ENCODE measurements around the gene ABLIM1.

Gene ABLIM1

GRCh38 chr10:114401195-114401791 lies 256.8 kb downstream of the ABLIM1 start:
- DNase-seq = no peak

- no peak for DNase-seq
Measured at GRCh38 chr10:114400091-114400490, 258.0 kb downstream of the ABLIM1 start.

- DNase-seq = no peak
Measured at GRCh38 chr10:114399576-114399975, 258.5 kb downstream of the ABLIM1 start.

- DNase-seq = no peak
Measured at GRCh38 chr10:114398587-114399331, 259.3 kb downstream of the ABLIM1 start.

GRCh38 chr10:114397651-114398145 lies 260.4 kb downstream of the ABLIM1 start:
- no peak for DNase-seq

- no peak for DNase-seq
Measured at GRCh38 chr10:114396464-114396863, 261.6 kb downstream of the ABLIM1 start.

- DNase-seq = no peak
Measured at GRCh38 chr10:114395366-114396022, 262.6 kb downstream of the ABLIM1 start.

GRCh38 chr10:114394531-114394930 lies 263.5 kb downstream of the ABLIM1 start:
- no peak for DNase-seq

- no peak for DNase-seq
Measured at GRCh38 chr10:114393886-114394285, 264.2 kb downstream of the ABLIM1 start.

GRCh38 chr10:114393482-114393881 lies 264.6 kb downstream of the ABLIM1 start:
- no peak for DNase-seq

GRCh38 chr10:114392112-114392835 lies 265.8 kb downstream of the ABLIM1 start:
- no peak for DNase-seq

GRCh38 chr10:114391599-114391998 lies 266.5 kb downstream of the ABLIM1 start:
- DNase-seq = no peak

- no peak for DNase-seq
Measured at GRCh38 chr10:114389426-114389825, 268.6 kb downstream of the ABLIM1 start.

GRCh38 chr10:114388275-114388674 lies 269.8 kb downstream of the ABLIM1 start:
- no peak for DNase-seq

- DNase-seq = no peak
Measured at GRCh38 chr10:114387784-114388183, 270.3 kb downstream of the ABLIM1 start.

- DNase-seq = no peak
Measured at GRCh38 chr10:114386452-114386851, 271.6 kb downstream of the ABLIM1 start.

- no peak for DNase-seq
Measured at GRCh38 chr10:114385557-114385956, 272.5 kb downstream of the ABLIM1 start.

GRCh38 chr10:114384601-114385000 lies 273.5 kb downstream of the ABLIM1 start:
- DNase-seq = no peak

GRCh38 chr10:114384181-114384580 lies 273.9 kb downstream of the ABLIM1 start:
- DNase-seq = no peak

Data from activated naive CD4-positive, alpha-beta T cell (primary cell).